Mesenchymal stem cell (in vitro differentiated cells and primary cell): ENCODE results near the gene TMEM72.
A peak's percentile ranks its signal among the peaks of the same experiment; 100 is the strongest.

Source experiments
- DNase-seq: peaks from one replicate; pipeline ENCODE4 v3.0.0-alpha.2; 2013
- H2AFZ ChIP-seq: one replicate; pipeline ENCODE4 v1.6.1; 2013; ENCODE audit warnings: low read depth, mild to moderate bottlenecking, control low read depth, inconsistent platforms, low read length, moderate library complexity
- H2AK5ac ChIP-seq: 2 replicates; pipeline ENCODE4 v1.6.1; 2013; ENCODE audit warnings: low read length, moderate library complexity, mild to moderate bottlenecking, inconsistent platforms; ENCODE audit not compliant: severe bottlenecking
- H2BK120ac ChIP-seq: one replicate; pipeline ENCODE4 v1.6.1; 2013; ENCODE audit warnings: low read depth, mild to moderate bottlenecking, inconsistent platforms, low read length, moderate library complexity
- H2BK12ac ChIP-seq, 2 experiments: one replicate each; pipeline ENCODE4 v1.6.1; 2013; ENCODE audit warnings: inconsistent platforms in 2 of 2, low read length in 2 of 2, mild to moderate bottlenecking in 2 of 2, moderate library complexity in 2 of 2, control low read depth in 1 of 2
- H2BK15ac ChIP-seq: one replicate; pipeline ENCODE4 v1.6.1; 2013; ENCODE audit warnings: mild to moderate bottlenecking, low read depth, inconsistent platforms; ENCODE audit not compliant: poor library complexity, severe bottlenecking
- H2BK5ac ChIP-seq: 2 replicates; pipeline ENCODE4 v1.6.1; 2013; ENCODE audit warnings: low read depth, mild to moderate bottlenecking, low read length, control low read depth, inconsistent platforms; ENCODE audit not compliant: poor library complexity, severe bottlenecking
- H3K14ac ChIP-seq, 2 experiments: one replicate each; pipeline ENCODE4 v1.6.1; 2013; ENCODE audit warnings: inconsistent platforms in 2 of 2, low read length in 2 of 2, control low read depth in 1 of 2, mild to moderate bottlenecking in 1 of 2, moderate library complexity in 1 of 2
- H3K18ac ChIP-seq, 2 experiments: one replicate each; pipeline ENCODE4 v1.6.1; 2013; ENCODE audit warnings: inconsistent platforms in 2 of 2, low read length in 2 of 2, control low read depth in 1 of 2, low read depth in 1 of 2, mild to moderate bottlenecking in 1 of 2
- H3K23ac ChIP-seq, 2 experiments: one replicate each; pipeline ENCODE4 v1.6.1; 2013; ENCODE audit warnings: inconsistent platforms in 2 of 2, low read length in 2 of 2, mild to moderate bottlenecking in 2 of 2, moderate library complexity in 2 of 2, control low read depth in 1 of 2
- H3K27ac ChIP-seq: 2 replicates; pipeline ENCODE4 v1.5.1; 2013; ENCODE audit warnings: mild to moderate bottlenecking, moderate library complexity, low read length, control low read depth, inconsistent platforms; ENCODE audit not compliant: poor library complexity, severe bottlenecking
- H3K27me3 ChIP-seq, 2 experiments: 2 replicates each; pipeline versions ENCODE4 v1.6.1 to v1.7.0; 2013; ENCODE audit warnings: low read length in 2 of 2, mild to moderate bottlenecking in 2 of 2, moderate library complexity in 2 of 2, control low read depth in 1 of 2, inconsistent platforms in 1 of 2; ENCODE audit not compliant: control insufficient read depth in 1 of 2, insufficient read depth in 1 of 2
- H3K36me3 ChIP-seq, 2 experiments: 2 replicates each; pipeline versions ENCODE4 v1.6.1 to v1.7.0; 2013; ENCODE audit warnings: low read length in 2 of 2, control low read depth in 1 of 2, inconsistent platforms in 1 of 2, low read depth in 1 of 2, mild to moderate bottlenecking in 1 of 2; ENCODE audit not compliant: insufficient read depth in 2 of 2, control insufficient read depth in 1 of 2
- H3K4ac ChIP-seq, 2 experiments: one replicate each; pipeline ENCODE4 v1.6.1; 2013; ENCODE audit warnings: inconsistent platforms in 2 of 2, low read length in 2 of 2, mild to moderate bottlenecking in 2 of 2, moderate library complexity in 2 of 2, control low read depth in 1 of 2, low read depth in 1 of 2
- H3K4me1 ChIP-seq: 2 replicates; pipeline ENCODE4 v1.6.1; 2013; ENCODE audit warnings: low read depth, low read length, control low read depth; ENCODE audit not compliant: control insufficient read depth, insufficient read depth
- H3K4me2 ChIP-seq: 2 replicates; pipeline ENCODE4 v1.6.1; 2013; ENCODE audit warnings: low read length, mild to moderate bottlenecking, inconsistent platforms; ENCODE audit not compliant: poor library complexity, severe bottlenecking
- H3K4me3 ChIP-seq, 2 experiments: 2 replicates each; pipeline versions ENCODE4 v1.5.1 to v1.7.0; 2013; ENCODE audit warnings: low read length in 2 of 2, mild to moderate bottlenecking in 2 of 2, control low read depth in 1 of 2, low read depth in 1 of 2; ENCODE audit not compliant: insufficient read depth in 1 of 2
- H3K79me1 ChIP-seq: replicated peaks from 2 replicates; pipeline ENCODE4 v1.6.1; 2013; ENCODE audit warnings: mild to moderate bottlenecking, control low read depth, low read length, inconsistent platforms; ENCODE audit not compliant: poor library complexity, severe bottlenecking
- H3K9ac ChIP-seq: 2 replicates; pipeline ENCODE4 v1.7.0; 2013; ENCODE audit warnings: mild to moderate bottlenecking, low read length, moderate library complexity
- H3K9me3 ChIP-seq: 2 replicates; pipeline ENCODE4 v1.7.0; 2013; ENCODE audit warnings: mild to moderate bottlenecking, low read length; ENCODE audit not compliant: control insufficient read depth
- H4K8ac ChIP-seq: one replicate; pipeline ENCODE4 v1.6.1; 2013; ENCODE audit warnings: inconsistent platforms, mild to moderate bottlenecking, low read length, moderate library complexity
- H4K91ac ChIP-seq: one replicate; pipeline ENCODE4 v1.6.1; 2013; ENCODE audit warnings: mild to moderate bottlenecking, low read length, inconsistent platforms
- WGBS: methylation state at CpG from one replicate; pipeline ENCODE4 v1.1.7; 2013; ENCODE audit warnings: mixed read lengths; 5-methylcytosine and 5-hydroxymethylcytosine counted together

Gene TMEM72

DNA sequence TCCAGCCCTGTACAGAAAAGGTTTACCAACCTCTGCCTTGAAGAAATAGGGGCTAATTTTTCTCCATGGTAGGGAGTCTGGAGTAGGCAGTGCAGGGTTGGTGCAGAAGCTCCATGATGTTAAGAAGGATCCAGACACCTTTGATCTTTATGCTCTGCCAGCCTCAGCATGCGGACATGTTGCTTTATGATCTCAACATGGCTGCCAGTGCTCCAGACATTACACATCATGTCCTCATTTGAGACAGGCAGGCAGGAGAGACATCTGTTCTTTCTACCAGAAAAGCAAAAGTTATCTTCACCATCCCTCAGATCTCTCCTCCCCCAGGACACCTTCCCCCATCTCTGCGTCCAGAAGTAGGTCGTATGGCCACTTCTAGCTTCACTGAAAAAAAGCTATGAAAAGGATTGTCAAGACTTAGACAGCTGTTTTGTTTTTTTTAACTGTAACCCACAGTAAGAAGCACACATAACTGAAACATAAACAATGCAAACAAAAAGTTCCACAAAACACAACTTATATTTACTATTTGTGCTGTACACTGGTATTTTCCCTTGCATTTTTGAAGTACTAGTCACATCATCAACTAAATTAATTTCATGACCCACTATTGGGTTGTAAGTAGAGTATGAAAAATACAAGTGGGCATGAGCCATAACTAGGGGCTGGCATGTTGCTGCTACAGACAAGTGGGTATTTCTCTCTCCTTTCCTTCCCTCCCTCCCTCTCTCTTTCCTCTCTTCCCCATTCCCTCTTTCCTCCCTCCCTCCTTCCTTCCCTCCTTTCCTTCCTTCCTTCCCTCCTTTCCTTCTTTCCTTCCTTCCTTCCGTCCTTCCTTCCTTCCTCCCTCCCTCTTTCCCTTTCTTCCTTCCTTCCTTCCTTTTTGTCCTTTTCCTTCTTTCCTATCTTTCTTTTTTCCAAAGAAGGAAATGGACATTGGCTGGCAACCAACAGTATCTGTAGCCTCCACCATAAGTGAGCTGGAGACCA is 45.9 kb downstream of the TMEM72 start:
- H3K23ac ChIP-seq = no peak overlapping the region
- H3K4me2 ChIP-seq = no peak overlapping the region
- H3K9me3 ChIP-seq = peaks cover 4% of the 10 kb centered on the region
- H2BK5ac ChIP-seq = no peak overlapping the region
- no peak overlapping the region for H2BK15ac ChIP-seq
- no peaks in the 10 kb centered on the region for H3K27me3 ChIP-seq
- DNase-seq = no peak
- no peak overlapping the region for H2AFZ ChIP-seq
- no peak overlapping the region for H4K8ac ChIP-seq
- H4K91ac ChIP-seq = no peak overlapping the region
- no peak overlapping the region for H3K27ac ChIP-seq
- H3K79me1 ChIP-seq = peaks cover 34% of the 10 kb centered on the region
- H2BK120ac ChIP-seq = no peak overlapping the region
- 89% methylated on average over 4 of the region's 4 CpGs for WGBS
- H3K4ac ChIP-seq = no peak overlapping the region
- no peak overlapping the region for H3K18ac ChIP-seq
- no peak overlapping the region for H3K9ac ChIP-seq
- H3K4me3 ChIP-seq = no peak overlapping the region
- peaks cover 3 to 10% of the 10 kb centered on the region in 2 experiments for H3K36me3 ChIP-seq
- peaks cover 25% of the 10 kb centered on the region for H3K4me1 ChIP-seq
- peak overlapping the region; percentile 78 for H2AK5ac ChIP-seq
- peak overlapping the region in 1 of 2 experiments; percentile 65 for H2BK12ac ChIP-seq
- H3K14ac ChIP-seq = no peak overlapping the region

DNA sequence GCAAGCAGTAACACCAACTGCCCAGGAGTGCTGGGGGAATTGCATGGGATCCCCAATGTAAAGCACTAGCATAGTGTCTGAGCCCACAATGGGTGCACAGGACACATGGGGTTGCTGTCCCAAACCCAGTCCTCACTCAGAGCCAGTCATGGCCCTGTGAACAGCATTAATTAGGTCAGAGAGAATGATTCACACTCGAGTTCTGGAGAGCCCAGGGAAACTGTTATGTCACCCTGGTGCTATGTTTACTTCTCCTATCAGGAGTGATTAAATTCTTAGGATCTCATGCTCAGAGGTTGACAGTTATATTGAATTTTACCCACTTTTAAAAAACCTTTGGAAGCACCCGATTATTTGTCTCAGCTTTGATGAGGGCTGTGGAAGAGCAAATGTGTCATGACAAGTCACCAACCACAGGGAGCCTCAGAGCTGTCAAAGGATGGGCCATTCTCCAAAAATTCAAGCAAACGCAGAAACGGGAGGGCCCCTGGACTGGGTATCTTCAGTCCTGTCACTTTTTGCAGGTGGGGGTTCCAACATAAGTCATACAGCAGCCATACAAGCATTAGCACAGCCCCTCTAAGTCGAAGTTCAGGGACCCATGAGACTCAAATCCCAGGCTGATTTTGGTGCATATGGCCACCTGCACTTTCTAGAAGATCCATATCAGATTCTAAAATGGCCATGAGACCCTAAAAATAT is 47.2 kb downstream of the TMEM72 start:
- Histone ChIP-seq H2BK120ac (no peak overlapping the region), H3K9ac (peak overlapping the region; percentile 85), H2BK5ac (no peak overlapping the region), H3K18ac (no peak overlapping the region), H3K27me3 (no peaks in the 10 kb centered on the region), H3K27ac (peak overlapping the region; percentile 3), H3K4me2 (peak overlapping the region; percentile 68), H3K36me3 (peaks cover 3 to 10% of the 10 kb centered on the region in 2 experiments), H2BK15ac (no peak overlapping the region), H3K9me3 (peaks cover 4% of the 10 kb centered on the region), H3K4me3 (peak overlapping the region in 1 of 2 experiments; percentile 90), H3K79me1 (peaks cover 34% of the 10 kb centered on the region), H4K8ac (no peak overlapping the region), H3K23ac (no peak overlapping the region), H3K14ac (no peak overlapping the region), H3K4me1 (peaks cover 28% of the 10 kb centered on the region), H2AK5ac (no peak overlapping the region), H2AFZ (no peak overlapping the region), H2BK12ac (no peak overlapping the region), H4K91ac (no peak overlapping the region), H3K4ac (no peak overlapping the region)
- DNase-seq = peak; percentile 81
- 25% methylated on average over 5 of the region's 5 CpGs for WGBS

DNA sequence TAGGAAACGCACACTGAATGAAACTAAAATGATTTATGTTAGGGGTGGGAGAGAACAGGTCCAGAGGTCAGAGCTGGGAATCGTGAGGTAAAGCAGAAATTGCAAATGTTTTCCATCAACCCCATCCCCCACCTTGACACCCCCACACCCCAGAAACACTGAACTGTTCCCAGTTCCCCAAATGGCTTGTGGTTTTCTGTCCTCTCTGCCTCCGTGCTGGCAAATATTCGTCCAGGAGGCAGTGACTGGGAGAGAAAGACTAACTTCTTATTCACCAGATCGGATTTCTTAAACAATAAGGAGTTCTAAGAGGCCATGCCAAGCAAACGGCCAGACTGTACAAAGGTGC is 47.7 kb downstream of the TMEM72 start:
- no peak overlapping the region for H2BK120ac ChIP-seq
- H3K9me3 ChIP-seq = peaks cover 4% of the 10 kb centered on the region
- no peak overlapping the region for H3K23ac ChIP-seq
- peaks cover 32% of the 10 kb centered on the region for H3K79me1 ChIP-seq
- H3K27me3 ChIP-seq = no peaks in the 10 kb centered on the region
- H4K91ac ChIP-seq = no peak overlapping the region
- H4K8ac ChIP-seq = no peak overlapping the region
- WGBS = 0% methylated on average over 4 of the region's 6 CpGs
- H2BK5ac ChIP-seq = no peak overlapping the region
- peaks cover 3 to 10% of the 10 kb centered on the region in 2 experiments for H3K36me3 ChIP-seq
- no peak overlapping the region for H3K4ac ChIP-seq
- H3K9ac ChIP-seq = peak overlapping the region; percentile 85
- H3K27ac ChIP-seq = peak overlapping the region; percentile 51
- no peak for DNase-seq
- H3K4me3 ChIP-seq = peak overlapping the region; percentile 40 to 90
- H3K4me2 ChIP-seq = peak overlapping the region; percentile 68
- H3K18ac ChIP-seq = peak overlapping the region in 1 of 2 experiments; percentile 95
- no peak overlapping the region for H2AK5ac ChIP-seq
- H2BK12ac ChIP-seq = no peak overlapping the region
- H2AFZ ChIP-seq = peak overlapping the region; percentile 88
- no peak overlapping the region for H2BK15ac ChIP-seq
- H3K4me1 ChIP-seq = peaks cover 29% of the 10 kb centered on the region
- H3K14ac ChIP-seq = no peak overlapping the region
